K562 (cell line): ENCODE data around the gene ZSCAN22. TPM values are rescaled to one million over a fixed set of nuclear protein-coding genes. Genes with fewer than 3 reads are reported as not detected.

Experiments used
- ATAC-seq: fragments of 200-7000 bp; cut with Tn5 transposase; 3 replicates; pipeline ENCODE4 v1.9.1; 2020; ENCODE audit warnings: moderate library complexity
- BruUV-seq: library from RNA; stranded (reverse); fragments of 400-500 nt; replicated peaks from 2 replicates; lab custom pipeline; 2021; lab: Mats Ljungman, UMichigan
- CTCF ChIA-PET: fragments of 300-600 bp; formaldehyde crosslinking; extraction: SDS; loops from one replicate; lab custom pipeline; 2021; ENCODE audit warnings: low intra/inter-chr PET ratio; lab: Yijun Ruan, JAX
- POLR2A ChIA-PET: fragments of 300-600, 350-650 bp; sonication (Branson Sonifier 250); formaldehyde crosslinking; extraction: SDS; loops from one replicate; lab custom pipeline; 2021; ENCODE audit warnings: antibody characterized with exemption, inconsistent platforms; lab: Yijun Ruan, JAX
- DNase-seq, 4 experiments: peaks; one replicate each; pipeline versions ENCODE4 v3.0.0 to v3.0.0-alpha.2; 2011 to 2018; ENCODE audit warnings: low spot score in 3 of 4, mixed read lengths in 3 of 4; ENCODE audit errors: extremely low read depth in 1 of 4
- FAIRE-seq: peaks from 2 replicates; lab custom pipeline; 2011; peaks lifted over from hg19 to GRCh38; lab: Jason Lieb, UNC
- H2AFZ ChIP-seq: 2 replicates; pipeline ENCODE4 v1.6.0; 2011; ENCODE audit warnings: low read depth, low read length, control low read depth, inconsistent platforms
- H3K27ac ChIP-seq: fragments of 200-600 bp; 3 replicates; pipeline ENCODE4 v1.8.0; 2011; ENCODE audit warnings: low read depth, mild to moderate bottlenecking, control low read depth, inconsistent platforms, low read length, moderate library complexity, mixed read lengths; ENCODE audit errors: extremely low read depth
- H3K27me3 ChIP-seq, 2 experiments: fragments of 300-600 bp in 1 of 2; 2 replicates in 1 of 2; 3 replicates in 1 of 2; pipeline versions ENCODE4 v1.6.0 to v1.8.0; 2011; ENCODE audit warnings: inconsistent platforms in 2 of 2, low read length in 2 of 2, mild to moderate bottlenecking in 1 of 2, mixed read lengths in 1 of 2, moderate library complexity in 1 of 2; ENCODE audit not compliant: control insufficient read depth in 2 of 2, insufficient read depth in 2 of 2
- H3K36me3 ChIP-seq: fragments of 300-600 bp; 3 replicates; pipeline ENCODE4 v1.8.0; 2011; ENCODE audit warnings: mild to moderate bottlenecking, low read length, inconsistent platforms; ENCODE audit not compliant: control insufficient read depth, insufficient read depth
- H3K4me1 ChIP-seq, 2 experiments: fragments of 200-600 bp in 1 of 2; replicated peaks in 1 of 2; 2 replicates in 1 of 2; 3 replicates in 1 of 2; pipeline versions ENCODE4 v1.5.1 to v1.8.0; 2011; ENCODE audit warnings: inconsistent platforms in 2 of 2, low read length in 2 of 2, mild to moderate bottlenecking in 1 of 2, mixed read lengths in 1 of 2, moderate library complexity in 1 of 2; ENCODE audit not compliant: control insufficient read depth in 2 of 2, insufficient read depth in 2 of 2
- H3K4me2 ChIP-seq: 2 replicates; pipeline ENCODE4 v1.6.1; 2011; ENCODE audit warnings: low read length, control low read depth, inconsistent platforms, mixed read lengths; ENCODE audit not compliant: insufficient read depth
- H3K4me3 ChIP-seq: fragments of 200-600 bp; sonication (generic), shearing (Covaris generic); 2 replicates; pipeline ENCODE4 v1.5.1; 2016; ENCODE audit warnings: control low read depth, inconsistent platforms
- H3K79me2 ChIP-seq: fragments of 200-600 bp; 3 replicates; pipeline ENCODE4 v1.8.0; 2011; ENCODE audit warnings: low read length, inconsistent platforms; ENCODE audit not compliant: control insufficient read depth, insufficient read depth
- H3K9ac ChIP-seq, 2 experiments: 2 replicates each; pipeline versions ENCODE4 v1.6.0 to v1.6.1; 2011; ENCODE audit warnings: low read depth in 2 of 2, low read length in 2 of 2, control low read depth in 1 of 2, inconsistent platforms in 1 of 2, mild to moderate bottlenecking in 1 of 2, mixed read lengths in 1 of 2; ENCODE audit not compliant: insufficient read depth in 1 of 2
- H3K9me1 ChIP-seq: one replicate; pipeline ENCODE4 v1.6.0; 2011; ENCODE audit warnings: inconsistent platforms, mild to moderate bottlenecking, low read length, moderate library complexity; ENCODE audit not compliant: control insufficient read depth, insufficient read depth
- H3K9me3 ChIP-seq: replicated peaks from 2 replicates; pipeline ENCODE4 v1.5.1; 2011; ENCODE audit warnings: low read depth, low read length, inconsistent platforms; ENCODE audit not compliant: control insufficient read depth, insufficient read depth
- H4K20me1 ChIP-seq: replicated peaks from 2 replicates; pipeline ENCODE4 v1.6.1; 2011; ENCODE audit warnings: low read length, inconsistent platforms, mixed read lengths; ENCODE audit not compliant: control insufficient read depth, insufficient read depth
- CREB1 ChIP-seq, 2 experiments: sonication (generic) in 1 of 2; formaldehyde crosslinking in 1 of 2; IDR thresholded peaks; 2 replicates each; pipeline versions ENCODE4 v1.6.1 to v1.8.0; 2012 to 2022; ENCODE audit warnings: inconsistent platforms in 1 of 2, mild to moderate bottlenecking in 1 of 2, missing genetic modification reagents in 1 of 2, moderate library complexity in 1 of 2
- CTBP1 ChIP-seq: fragments of 450-650 bp; IDR thresholded peaks from 2 replicates; pipeline ENCODE4 v1.6.1; 2016; ENCODE audit warnings: borderline replicate concordance
- HCFC1 ChIP-seq: IDR thresholded peaks from 2 replicates; pipeline ENCODE4 v1.6.1; 2012; ENCODE audit warnings: low read depth, low read length, improper control_type of control experiment
- HDAC6 ChIP-seq: IDR thresholded peaks from 2 replicates; pipeline ENCODE4 v1.6.1; 2012; ENCODE audit warnings: low read depth, mild to moderate bottlenecking, control low read depth, inconsistent platforms, low read length, moderate library complexity
- KDM5B ChIP-seq: fragments of 200-600 bp; sonication (generic); IDR thresholded peaks from 2 replicates; pipeline ENCODE4 v1.6.1; 2012; ENCODE audit warnings: low read depth, mild to moderate bottlenecking, moderate library complexity, low read length, control low read depth, inconsistent platforms; ENCODE audit not compliant: insufficient replicate concordance
- LEF1 ChIP-seq: fragments of 450-650 bp; IDR thresholded peaks from 2 replicates; pipeline ENCODE4 v1.6.1; 2016; ENCODE audit warnings: mild to moderate bottlenecking
- MED1 ChIP-seq: sonication (generic); formaldehyde crosslinking; IDR thresholded peaks from 2 replicates; pipeline ENCODE4 v1.8.1; 2023; ENCODE audit warnings: missing genetic modification reagents, borderline replicate concordance
- MNT ChIP-seq, 2 experiments: fragments of 450-650 bp; conservative IDR thresholded peaks; 2 replicates each; pipeline ENCODE4 v1.6.1; 2017; ENCODE audit warnings: mild to moderate bottlenecking in 2 of 2, moderate library complexity in 2 of 2
- SMARCA5 ChIP-seq: fragments of 450-650 bp; IDR thresholded peaks from 2 replicates; pipeline ENCODE4 v1.6.1; 2016
- STAT5A ChIP-seq: IDR thresholded peaks from 2 replicates; pipeline ENCODE4 v1.6.1; 2012; ENCODE audit warnings: low read length, inconsistent platforms, borderline replicate concordance
- ZBTB8A ChIP-seq: fragments of 450-650 bp; IDR thresholded peaks from 2 replicates; pipeline ENCODE4 v1.6.1; 2018; ENCODE audit warnings: mild to moderate bottlenecking, moderate library complexity; ENCODE audit not compliant: partially characterized antibody
- ZNF408 ChIP-seq: fragments of 250-450 bp; sonication (Bioruptor Pico); IDR thresholded peaks from 2 replicates; pipeline ENCODE4 v1.4.0; 2020; ENCODE audit warnings: low read depth, mild to moderate bottlenecking, moderate library complexity
- ZNF609 ChIP-seq: sonication (generic); formaldehyde crosslinking; IDR thresholded peaks from 2 replicates; pipeline ENCODE4 v1.8.1; 2023; ENCODE audit warnings: missing genetic modification reagents, mild to moderate bottlenecking, borderline replicate concordance
- WGBS: fragments of 100-300 bp; shearing (Covaris generic); methylation state at CpG from one replicate; pipeline ENCODE4 v1.1.6; 2016; ENCODE audit warnings: low coverage, mixed read lengths; ENCODE audit not compliant: insufficient coverage; ENCODE audit errors: missing lambda C conversion rate; 5-methylcytosine and 5-hydroxymethylcytosine counted together
- in situ Hi-C: fragments of 300-500 bp; cut with MboI; formaldehyde crosslinking; loops from 4 replicates; pipeline ENCODE4 v1.15.0; 2018; ENCODE audit warnings: inconsistent platforms, mixed read lengths
- intact Hi-C: fragments of 100-400 bp; cut with micrococcal nuclease; formaldehyde crosslinking; loops from 2 replicates; pipeline ENCODE4 v1.14.2; 2022
- polyA plus RNA-seq, 8 experiments: library from polyadenylated mRNA; depleted of rRNA in 4 of 8; stranded (reverse) in 5 of 8; unstranded in 3 of 8; fragments of >200 nt; fragmentation: Nextera tagmentation in 2 of 8; fragmentation: Illumina TruSeq in 1 of 8; extraction: Ambion mirVana in 2 of 8; extraction: Trizol in 1 of 8; gene quantifications; 2 replicates each; pipeline versions ENCODE4 v1.2.1 to v1.2.3, GENCODE V29; 2011 to 2014; ENCODE audit warnings: inconsistent platforms in 1 of 8, missing spikeins in 1 of 8
- total RNA-seq, 7 experiments: library from RNA; depleted of rRNA in 6 of 7; stranded (reverse); fragments of >200 nt in 6 of 7; fragmentation: Illumina TruSeq in 2 of 7; extraction: Trizol in 2 of 7; gene quantifications; 2 replicates each; pipeline versions ENCODE4 v1.2.1 to v1.2.3, GENCODE V29; 2011 to 2021; ENCODE audit warnings: low replicate concordance in 1 of 7

Gene ZSCAN22
- total and polyA plus RNA-seq, 9 of the 15 experiments (the other 6 are each of a cell fraction or from before 2014, with no cell fraction given): 0.98 to 5.3 (median 3.0) TPM

- TF ChIP-seq ZNF609 (0 out of 2 replicates have a peak, but pooled peaks have one; percentile 86), LEF1 (peak; percentile 39; the same call in 1 of the 2 replicates), SMARCA5 (peak; percentile 77; the same call in 1 of the 2 replicates)
Observed at GRCh38 chr19:58361900-58362271, 35.1 kb downstream of the ZSCAN22 start (continued).

- H3K36me3 ChIP-seq: no peaks in the 10 kb centered on the region
- ChIA-PET POLR2A (interaction anchor here (0.6 to 1.9 kb wide), 18 partner anchors 9 to 270 kb away, joined by 3 to 20 read pairs (median 4); partner anchors contain the start of genes RPS5, ZNF324, ZNF544 and ZSCAN22), CTCF (no interaction called here)
- peak within 1 kb of the TSS; percentile 97 for H3K4me2 ChIP-seq
- H3K79me2 ChIP-seq: peaks cover 7% of the 10 kb centered on the region; the same call in 1 of the 3 replicates
- WGBS: under 1% methylated on average over 50 of the region's 74 CpGs
- no peaks in the 10 kb centered on the region for H4K20me1 ChIP-seq
- peak; percentile 98 for ATAC-seq
- FAIRE-seq: peak; percentile 98
- no peaks in the 10 kb centered on the region for H3K27me3 ChIP-seq
- intact Hi-C loops (loop anchor here (2.0 kb wide), 2 partner anchors 18 to 58 kb away; partner anchors contain the start of genes ERVK3-1 and ZNF837), in situ Hi-C loops (no loop called here)
- no peaks in the 10 kb centered on the region for H3K9me1 ChIP-seq
- no peaks in the 10 kb centered on the region for H3K9me3 ChIP-seq
- peaks cover 7 to 38% of the 10 kb centered on the region in 2 experiments; a peak in 3 of 5 replicates for H3K4me1 ChIP-seq
- peak within 1 kb of the TSS; percentile 97 to 99 for H3K9ac ChIP-seq
- H2AFZ ChIP-seq: peak within 1 kb of the TSS; percentile 92
- H3K27ac ChIP-seq: peak within 1 kb of the TSS; percentile 97
- TSS peak; percentile 86 for BruUV-seq
- DNase-seq: peak; percentile 98
- peak within 1 kb of the TSS; percentile 65 for H3K4me3 ChIP-seq
- TF ChIP-seq CTBP1 (peak; percentile 76), KDM5B (peak; percentile 71), CREB1 (IDR thresholded peaks at IDR 0.05) (no peak; the same call in 1 of the 2 replicates), CREB1 (CRISPR knock-in tag; IDR thresholded peaks at IDR 0.05) (no peak; the same call in 1 of the 2 replicates), MED1 (no peak), HDAC6 (no peak), ZBTB8A (no peak), STAT5A (peak; percentile 10; the same call in 1 of the 2 replicates), ZNF408 (CRISPR knock-in tag) (no peak), MNT (conservative IDR thresholded peaks at IDR 0.05) (peak; percentile 96 to 98), HCFC1 (peak; percentile 81)
Observed at GRCh38 chr19:58362272-58362994, 35.6 kb downstream of the ZSCAN22 start, which contains the start of gene ZNF497. Gene ZNF497, minus strand, starts transcription at chr19:58362751. Its CDS starts 5,116 bp downstream, at chr19:58357635.
